ENCODE results near the gene ZSWIM7. TPM values are rescaled to one million over a fixed set of nuclear protein-coding genes. Genes with fewer than 3 reads are reported as not detected.

The ZSWIM7 gene
- total RNA-seq, 1 experiment from 2014 or later, result 19.1 TPM

- Histone ChIP-seq H3K4me1 (replicated peaks; ENCODE audit: insufficient read depth) (peaks cover 40% of the 10 kb centered on the region), H3K4me3 (no peak overlapping the region), H3F3A (ENCODE audit: insufficient read depth, low read depth) (peaks cover 32% of the 10 kb centered on the region), H3K27ac (peak overlapping the region; percentile 34; the same call in 1 of the 2 replicates), H3K9me2 (ENCODE audit: insufficient read depth) (no peaks in the 10 kb centered on the region), H3K36me3 (ENCODE audit: low read depth) (peaks cover 15% of the 10 kb centered on the region), H3K4me2 (0 out of 2 replicates have a peak overlapping the region, but pooled peaks have one; percentile 15), H4K20me1 (ENCODE audit: insufficient read depth) (no peaks in the 10 kb centered on the region; the same call in 1 of the 2 replicates), H2AFZ (no peak overlapping the region), H3K9me3 (ENCODE audit: insufficient read depth, low read depth) (no peaks in the 10 kb centered on the region), H3K79me2 (ENCODE audit: low read depth) (peaks cover 94% of the 10 kb centered on the region), H3K27me3 (ENCODE audit: insufficient read depth, low read depth) (no peaks in the 10 kb centered on the region)
- BruUV-seq (replicated peaks), result no TSS peak
- intact Hi-C loops (cut with micrococcal nuclease; ENCODE audit: unreplicated experiment), result no loop called here
- DNase-seq, result no peak
- ChIA-PET POLR2A (ENCODE audit: unreplicated experiment) (no interaction called here), CTCF (no interaction called here)
- TF ChIP-seq EZH2 (IDR thresholded peaks at IDR 0.05; ENCODE audit: low read depth) (no peak), CTCF (conservative IDR thresholded peaks at IDR 0.05) (no peak)
Observed at GRCh38 chr17:15973016-15973415, 26.5 kb downstream of the ZSWIM7 start.

GRCh38 chr17:15972497-15972951 is 27.0 kb downstream of the ZSWIM7 start:
- Histone ChIP-seq H4K20me1 (ENCODE audit: insufficient read depth) (no peaks in the 10 kb centered on the region; the same call in 1 of the 2 replicates), H3K79me2 (ENCODE audit: low read depth) (peaks cover 94% of the 10 kb centered on the region), H3K4me2 (0 out of 2 replicates have a peak overlapping the region, but pooled peaks have one; percentile 15), H2AFZ (no peak overlapping the region), H3K27ac (peak overlapping the region; percentile 34; the same call in 1 of the 2 replicates), H3K27me3 (ENCODE audit: insufficient read depth, low read depth) (no peaks in the 10 kb centered on the region), H3K4me3 (no peak overlapping the region), H3K9me3 (ENCODE audit: insufficient read depth, low read depth) (no peaks in the 10 kb centered on the region), H3K4me1 (replicated peaks; ENCODE audit: insufficient read depth) (peaks cover 42% of the 10 kb centered on the region), H3K9me2 (ENCODE audit: insufficient read depth) (no peaks in the 10 kb centered on the region), H3F3A (ENCODE audit: insufficient read depth, low read depth) (peaks cover 34% of the 10 kb centered on the region), H3K36me3 (ENCODE audit: low read depth) (peaks cover 16% of the 10 kb centered on the region)
- DNase-seq, result peak in 1 of 2 experiments; percentile 47
- TF ChIP-seq EZH2 (IDR thresholded peaks at IDR 0.05; ENCODE audit: low read depth) (no peak), CTCF (conservative IDR thresholded peaks at IDR 0.05) (no peak)
- intact Hi-C loops (cut with micrococcal nuclease; ENCODE audit: unreplicated experiment), result no loop called here
- BruUV-seq (replicated peaks), result no TSS peak
- CTCF ChIA-PET, result no interaction called here
- POLR2A ChIA-PET (ENCODE audit: unreplicated experiment), result no interaction called here

- Histone ChIP-seq H4K20me1 (ENCODE audit: insufficient read depth) (no peaks in the 10 kb centered on the region; the same call in 1 of the 2 replicates), H3K9me3 (ENCODE audit: insufficient read depth, low read depth) (no peaks in the 10 kb centered on the region), H3K36me3 (ENCODE audit: low read depth) (peaks cover 16% of the 10 kb centered on the region), H3K27ac (peak overlapping the region; percentile 34; the same call in 1 of the 2 replicates), H3K4me3 (no peak overlapping the region), H3K4me2 (0 out of 2 replicates have a peak overlapping the region, but pooled peaks have one; percentile 15), H2AFZ (no peak overlapping the region), H3K9me2 (ENCODE audit: insufficient read depth) (no peaks in the 10 kb centered on the region), H3K4me1 (replicated peaks; ENCODE audit: insufficient read depth) (peaks cover 49% of the 10 kb centered on the region), H3F3A (ENCODE audit: insufficient read depth, low read depth) (peaks cover 40% of the 10 kb centered on the region), H3K79me2 (ENCODE audit: low read depth) (peaks cover 94% of the 10 kb centered on the region), H3K27me3 (ENCODE audit: insufficient read depth, low read depth) (no peaks in the 10 kb centered on the region)
- CTCF ChIA-PET, result interaction anchor here (0.8 to 1.5 kb wide), 2 partner anchors 13 to 27 kb away, joined by 4 to 16 read pairs; partner anchors contain the start of genes TTC19 and ZSWIM7
- POLR2A ChIA-PET (ENCODE audit: unreplicated experiment), result interaction anchor here (0.6 kb wide), 1 partner anchor 10 kb away, joined by 5 read pairs; no protein-coding TSS in a partner anchor
- TF ChIP-seq EZH2 (IDR thresholded peaks at IDR 0.05; ENCODE audit: low read depth), result no peak
- no peak for TF ChIP-seq CTCF (conservative IDR thresholded peaks at IDR 0.05)
- intact Hi-C loops (cut with micrococcal nuclease; ENCODE audit: unreplicated experiment), result no loop called here
- BruUV-seq (replicated peaks), result no TSS peak
- DNase-seq, result peak; percentile 37 to 57
Observed at GRCh38 chr17:15971882-15972281, 27.6 kb downstream of the ZSWIM7 start.
